ENCODE results near the gene MAP2K7.

The MAP2K7 gene

DNA sequence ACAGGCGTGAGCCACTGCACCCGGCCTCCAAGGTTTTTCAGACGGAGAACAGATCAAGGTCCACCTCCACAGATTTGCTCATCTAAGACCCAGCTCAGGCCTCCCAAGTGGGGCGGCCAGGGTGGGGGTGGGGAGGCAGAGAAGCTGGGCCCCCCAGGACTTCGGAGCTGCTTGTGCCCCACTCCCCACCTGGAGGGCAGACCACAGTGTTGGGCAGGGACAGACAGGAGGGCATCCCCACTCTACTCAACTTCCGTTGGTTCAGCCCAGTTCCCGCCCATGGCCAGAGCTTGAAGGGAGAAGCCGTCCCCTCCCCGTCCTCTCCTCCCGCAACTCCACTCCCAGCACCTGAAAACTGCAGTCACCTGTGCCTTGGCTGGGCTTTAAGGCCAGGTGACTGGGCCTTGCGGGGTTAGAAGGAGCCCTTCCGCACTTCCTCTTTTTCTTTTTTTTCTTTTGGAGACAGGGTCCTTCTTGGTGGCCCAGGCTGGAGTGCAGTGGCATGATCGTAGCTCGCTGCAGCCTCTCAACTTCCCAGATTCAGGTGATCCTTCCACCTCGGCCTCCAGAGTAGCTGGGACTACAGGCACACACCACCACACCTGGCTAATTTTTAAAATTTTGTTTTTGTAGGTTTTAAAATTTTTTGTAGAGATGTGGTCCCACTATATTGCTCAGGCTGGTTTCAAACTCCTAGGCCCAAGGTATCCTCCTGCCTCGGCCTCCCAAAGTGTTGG lies 16.1 kb upstream of the MAP2K7 start:
- H3K9me3 ChIP-seq (ENCODE audit: control insufficient read depth, insufficient read depth, low read depth, low read length) = no peaks in the 10 kb centered on the region
- TF ChIP-seq ZNF146 (tag by site-specific recombination; IDR thresholded peaks at IDR 0.05) (no peak), ZNF248 (tag by site-specific recombination; IDR thresholded peaks at IDR 0.05) (no peak), SP2 (tag by site-specific recombination; IDR thresholded peaks at IDR 0.05) (peak; percentile 8; the same call in 1 of the 2 replicates), ZSCAN23 (tag by site-specific recombination; IDR thresholded peaks at IDR 0.05) (no peak), ZFP37 (tag by site-specific recombination; IDR thresholded peaks at IDR 0.05) (no peak), ZNF473 (tag by site-specific recombination; IDR thresholded peaks at IDR 0.05) (no peak), ZNF610 (tag by site-specific recombination; IDR thresholded peaks at IDR 0.05; ENCODE audit: borderline replicate concordance) (no peak), ZNF214 (tag by site-specific recombination; IDR thresholded peaks at IDR 0.05; ENCODE audit: borderline replicate concordance) (no peak)
- TF ChIP-seq, protein P1, sequence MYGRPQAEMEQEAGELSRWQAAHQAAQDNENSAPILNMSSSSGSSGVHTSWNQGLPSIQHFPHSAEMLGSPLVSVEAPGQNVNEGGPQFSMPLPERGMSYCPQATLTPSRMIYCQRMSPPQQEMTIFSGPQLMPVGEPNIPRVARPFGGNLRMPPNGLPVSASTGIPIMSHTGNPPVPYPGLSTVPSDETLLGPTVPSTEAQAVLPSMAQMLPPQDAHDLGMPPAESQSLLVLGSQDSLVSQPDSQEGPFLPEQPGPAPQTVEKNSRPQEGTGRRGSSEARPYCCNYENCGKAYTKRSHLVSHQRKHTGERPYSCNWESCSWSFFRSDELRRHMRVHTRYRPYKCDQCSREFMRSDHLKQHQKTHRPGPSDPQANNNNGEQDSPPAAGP (tag by site-specific recombination; IDR thresholded peaks at IDR 0.05) = no peak
- TF ChIP-seq, protein P2, sequence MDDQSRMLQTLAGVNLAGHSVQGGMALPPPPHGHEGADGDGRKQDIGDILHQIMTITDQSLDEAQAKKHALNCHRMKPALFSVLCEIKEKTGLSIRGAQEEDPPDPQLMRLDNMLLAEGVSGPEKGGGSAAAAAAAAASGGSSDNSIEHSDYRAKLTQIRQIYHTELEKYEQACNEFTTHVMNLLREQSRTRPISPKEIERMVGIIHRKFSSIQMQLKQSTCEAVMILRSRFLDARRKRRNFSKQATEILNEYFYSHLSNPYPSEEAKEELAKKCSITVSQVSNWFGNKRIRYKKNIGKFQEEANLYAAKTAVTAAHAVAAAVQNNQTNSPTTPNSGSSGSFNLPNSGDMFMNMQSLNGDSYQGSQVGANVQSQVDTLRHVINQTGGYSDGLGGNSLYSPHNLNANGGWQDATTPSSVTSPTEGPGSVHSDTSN (CRISPR knock-in tag; IDR thresholded peaks at IDR 0.05) = no peak
- TF ChIP-seq, protein P3, sequence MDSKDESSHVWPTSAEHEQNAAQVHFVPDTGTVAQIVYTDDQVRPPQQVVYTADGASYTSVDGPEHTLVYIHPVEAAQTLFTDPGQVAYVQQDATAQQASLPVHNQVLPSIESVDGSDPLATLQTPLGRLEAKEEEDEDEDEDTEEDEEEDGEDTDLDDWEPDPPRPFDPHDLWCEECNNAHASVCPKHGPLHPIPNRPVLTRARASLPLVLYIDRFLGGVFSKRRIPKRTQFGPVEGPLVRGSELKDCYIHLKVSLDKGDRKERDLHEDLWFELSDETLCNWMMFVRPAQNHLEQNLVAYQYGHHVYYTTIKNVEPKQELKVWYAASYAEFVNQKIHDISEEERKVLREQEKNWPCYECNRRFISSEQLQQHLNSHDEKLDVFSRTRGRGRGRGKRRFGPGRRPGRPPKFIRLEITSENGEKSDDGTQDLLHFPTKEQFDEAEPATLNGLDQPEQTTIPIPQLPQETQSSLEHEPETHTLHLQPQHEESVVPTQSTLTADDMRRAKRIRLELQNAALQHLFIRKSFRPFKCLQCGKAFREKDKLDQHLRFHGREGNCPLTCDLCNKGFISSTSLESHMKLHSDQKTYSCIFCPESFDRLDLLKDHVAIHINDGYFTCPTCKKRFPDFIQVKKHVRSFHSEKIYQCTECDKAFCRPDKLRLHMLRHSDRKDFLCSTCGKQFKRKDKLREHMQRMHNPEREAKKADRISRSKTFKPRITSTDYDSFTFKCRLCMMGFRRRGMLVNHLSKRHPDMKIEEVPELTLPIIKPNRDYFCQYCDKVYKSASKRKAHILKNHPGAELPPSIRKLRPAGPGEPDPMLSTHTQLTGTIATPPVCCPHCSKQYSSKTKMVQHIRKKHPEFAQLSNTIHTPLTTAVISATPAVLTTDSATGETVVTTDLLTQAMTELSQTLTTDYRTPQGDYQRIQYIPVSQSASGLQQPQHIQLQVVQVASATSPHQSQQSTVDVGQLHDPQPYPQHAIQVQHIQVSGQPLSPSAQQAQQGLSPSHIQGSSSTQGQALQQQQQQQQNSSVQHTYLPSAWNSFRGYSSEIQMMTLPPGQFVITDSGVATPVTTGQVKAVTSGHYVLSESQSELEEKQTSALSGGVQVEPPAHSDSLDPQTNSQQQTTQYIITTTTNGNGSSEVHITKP (tag by site-specific recombination; IDR thresholded peaks at IDR 0.05) = peak; percentile 8
- TF ChIP-seq, protein P4, sequence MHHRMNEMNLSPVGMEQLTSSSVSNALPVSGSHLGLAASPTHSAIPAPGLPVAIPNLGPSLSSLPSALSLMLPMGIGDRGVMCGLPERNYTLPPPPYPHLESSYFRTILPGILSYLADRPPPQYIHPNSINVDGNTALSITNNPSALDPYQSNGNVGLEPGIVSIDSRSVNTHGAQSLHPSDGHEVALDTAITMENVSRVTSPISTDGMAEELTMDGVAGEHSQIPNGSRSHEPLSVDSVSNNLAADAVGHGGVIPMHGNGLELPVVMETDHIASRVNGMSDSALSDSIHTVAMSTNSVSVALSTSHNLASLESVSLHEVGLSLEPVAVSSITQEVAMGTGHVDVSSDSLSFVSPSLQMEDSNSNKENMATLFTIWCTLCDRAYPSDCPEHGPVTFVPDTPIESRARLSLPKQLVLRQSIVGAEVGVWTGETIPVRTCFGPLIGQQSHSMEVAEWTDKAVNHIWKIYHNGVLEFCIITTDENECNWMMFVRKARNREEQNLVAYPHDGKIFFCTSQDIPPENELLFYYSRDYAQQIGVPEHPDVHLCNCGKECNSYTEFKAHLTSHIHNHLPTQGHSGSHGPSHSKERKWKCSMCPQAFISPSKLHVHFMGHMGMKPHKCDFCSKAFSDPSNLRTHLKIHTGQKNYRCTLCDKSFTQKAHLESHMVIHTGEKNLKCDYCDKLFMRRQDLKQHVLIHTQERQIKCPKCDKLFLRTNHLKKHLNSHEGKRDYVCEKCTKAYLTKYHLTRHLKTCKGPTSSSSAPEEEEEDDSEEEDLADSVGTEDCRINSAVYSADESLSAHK (tag by site-specific recombination; IDR thresholded peaks at IDR 0.05) = no peak
- ChIA-PET CTCF (interaction anchor here (1.1 to 1.4 kb wide), 5 partner anchors 13 to 115 kb away, joined by 3 to 6 read pairs (median 4); no protein-coding TSS in a partner anchor), POLR2A (interaction anchor here (0.5 to 4.1 kb wide), 13 partner anchors 9 to 1919 kb away, joined by 3 to 30 read pairs (median 4); partner anchors contain the start of genes MAP2K7, PET100 and SNAPC2)
- no peaks in the 10 kb centered on the region; a peak in 1 of 3 replicates for H3K36me3 ChIP-seq (ENCODE audit: control insufficient read depth in 2 of 2, insufficient read depth in 1 of 2, low read length in 2 of 2)
- H3K4me3 ChIP-seq (ENCODE audit: low read depth, low read length) = peak overlapping the region; percentile 76; the same call in 1 of the 2 replicates
- H3K4me1 ChIP-seq (ENCODE audit: control insufficient read depth, insufficient read depth, low read length) = peaks cover 9% of the 10 kb centered on the region; the same call in 1 of the 2 replicates
- H3K27ac ChIP-seq (ENCODE audit: extremely low read depth, low read depth, low read length) = no peak overlapping the region

DNA sequence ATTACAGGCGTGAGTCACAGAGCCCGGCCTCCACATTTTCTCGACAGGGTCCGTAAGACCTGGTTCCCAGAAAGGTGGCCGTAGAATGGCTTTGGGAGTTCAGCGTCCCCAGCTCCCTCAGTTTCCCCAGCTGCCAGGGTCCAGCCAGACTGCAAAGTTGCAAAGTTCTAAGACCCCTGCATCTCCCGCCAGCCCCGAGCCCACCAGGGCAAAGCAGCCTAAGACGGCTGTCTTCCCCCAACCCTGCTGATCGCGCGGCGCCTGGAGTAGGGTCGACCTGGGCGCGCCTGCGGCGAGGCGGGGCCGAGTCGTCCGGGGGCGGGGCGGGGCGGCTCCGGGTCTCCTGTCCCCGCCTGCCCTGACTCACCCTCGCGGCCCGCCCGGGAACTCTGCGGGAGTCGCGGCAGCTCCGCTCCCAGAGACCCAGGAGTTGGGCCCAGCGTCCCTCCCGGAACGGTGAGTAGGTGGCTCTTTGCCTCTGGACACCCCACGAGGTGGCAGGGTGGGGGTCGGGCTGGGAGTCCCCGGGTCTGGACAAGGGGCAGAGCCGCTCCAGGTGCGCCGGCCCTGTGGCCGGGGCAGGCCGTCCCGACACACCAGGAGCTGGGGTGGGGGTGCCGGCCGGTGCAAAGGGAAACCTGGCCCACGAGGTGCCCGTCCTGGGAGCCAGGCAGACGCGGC lies 15.4 kb upstream of the MAP2K7 start, which contains the start of gene LRRC8E:
Gene LRRC8E (plus strand): TSS at position 366 of the 681 bp plus-strand sequence. CDS start 7,094 bp downstream, outside the sequence.
- Histone ChIP-seq H3K4me1 (ENCODE audit: control insufficient read depth, insufficient read depth, low read length) (peaks cover 9% of the 10 kb centered on the region; the same call in 1 of the 2 replicates), H3K36me3 (ENCODE audit: control insufficient read depth in 2 of 2, insufficient read depth in 1 of 2, low read length in 2 of 2) (no peaks in the 10 kb centered on the region; a peak in 1 of 3 replicates), H3K4me3 (ENCODE audit: low read depth, low read length) (peak within 1 kb of the TSS; percentile 76), H3K27ac (ENCODE audit: extremely low read depth, low read depth, low read length) (peak within 1 kb of the TSS; percentile 54; the same call in 1 of the 2 replicates), H3K9me3 (ENCODE audit: control insufficient read depth, insufficient read depth, low read depth, low read length) (no peaks in the 10 kb centered on the region)
- ChIA-PET CTCF (interaction anchor here (0.6 to 1.4 kb wide), 8 partner anchors 9 to 498 kb away, joined by 3 to 6 read pairs (median 3); no protein-coding TSS in a partner anchor), POLR2A (interaction anchor here (0.6 to 4.1 kb wide), 12 partner anchors 8 to 617 kb away, joined by 3 to 30 read pairs (median 4); partner anchors contain the start of genes MAP2K7, PET100 and SNAPC2)
- no peak for TF ChIP-seq ZNF10 (tag by site-specific recombination; IDR thresholded peaks at IDR 0.05)
- no peak for TF ChIP-seq KLF16 (tag by site-specific recombination; IDR thresholded peaks at IDR 0.05)
- TF ChIP-seq ZNF654 (tag by site-specific recombination; IDR thresholded peaks at IDR 0.05; ENCODE audit: low read depth) = no peak
- TF ChIP-seq ZNF785 (tag by site-specific recombination; IDR thresholded peaks at IDR 0.05) = no peak
- no peak for TF ChIP-seq ZBTB1 (tag by site-specific recombination; IDR thresholded peaks at IDR 0.05)
- TF ChIP-seq ZNF302 (tag by site-specific recombination; IDR thresholded peaks at IDR 0.05; ENCODE audit: low read depth) = no peak
- TF ChIP-seq ZNF792 (tag by site-specific recombination; IDR thresholded peaks at IDR 0.05) = no peak
- TF ChIP-seq ZNF174 (tag by site-specific recombination; IDR thresholded peaks at IDR 0.05) = no peak
- no peak for TF ChIP-seq KLF7 (tag by site-specific recombination; IDR thresholded peaks at IDR 0.05; ENCODE audit: borderline replicate concordance)
- TF ChIP-seq, protein P5, sequence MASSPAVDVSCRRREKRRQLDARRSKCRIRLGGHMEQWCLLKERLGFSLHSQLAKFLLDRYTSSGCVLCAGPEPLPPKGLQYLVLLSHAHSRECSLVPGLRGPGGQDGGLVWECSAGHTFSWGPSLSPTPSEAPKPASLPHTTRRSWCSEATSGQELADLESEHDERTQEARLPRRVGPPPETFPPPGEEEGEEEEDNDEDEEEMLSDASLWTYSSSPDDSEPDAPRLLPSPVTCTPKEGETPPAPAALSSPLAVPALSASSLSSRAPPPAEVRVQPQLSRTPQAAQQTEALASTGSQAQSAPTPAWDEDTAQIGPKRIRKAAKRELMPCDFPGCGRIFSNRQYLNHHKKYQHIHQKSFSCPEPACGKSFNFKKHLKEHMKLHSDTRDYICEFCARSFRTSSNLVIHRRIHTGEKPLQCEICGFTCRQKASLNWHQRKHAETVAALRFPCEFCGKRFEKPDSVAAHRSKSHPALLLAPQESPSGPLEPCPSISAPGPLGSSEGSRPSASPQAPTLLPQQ (tag by site-specific recombination; IDR thresholded peaks at IDR 0.05) = peak; percentile 81

Measured in HEK293 (cell line).